Measurements from ENCODE around the gene CNNM1.

The CNNM1 gene

DNA sequence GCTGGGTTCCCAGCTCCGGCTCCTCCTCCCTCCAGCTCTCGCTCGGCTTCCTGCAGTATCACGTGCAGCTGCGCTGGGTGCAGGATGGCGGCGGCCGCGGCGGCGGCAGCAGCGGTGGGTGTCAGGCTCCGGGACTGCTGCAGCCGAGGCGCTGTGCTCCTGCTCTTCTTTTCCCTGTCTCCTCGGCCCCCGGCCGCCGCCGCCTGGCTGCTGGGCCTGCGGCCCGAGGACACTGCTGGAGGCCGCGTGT, at the start of gene CNNM1:
TSS of gene CNNM1 (plus strand) at position 53 of the 250 bp plus-strand sequence. CDS start at position 85, 32 bp downstream.
- no peak for DNase-seq

DNA sequence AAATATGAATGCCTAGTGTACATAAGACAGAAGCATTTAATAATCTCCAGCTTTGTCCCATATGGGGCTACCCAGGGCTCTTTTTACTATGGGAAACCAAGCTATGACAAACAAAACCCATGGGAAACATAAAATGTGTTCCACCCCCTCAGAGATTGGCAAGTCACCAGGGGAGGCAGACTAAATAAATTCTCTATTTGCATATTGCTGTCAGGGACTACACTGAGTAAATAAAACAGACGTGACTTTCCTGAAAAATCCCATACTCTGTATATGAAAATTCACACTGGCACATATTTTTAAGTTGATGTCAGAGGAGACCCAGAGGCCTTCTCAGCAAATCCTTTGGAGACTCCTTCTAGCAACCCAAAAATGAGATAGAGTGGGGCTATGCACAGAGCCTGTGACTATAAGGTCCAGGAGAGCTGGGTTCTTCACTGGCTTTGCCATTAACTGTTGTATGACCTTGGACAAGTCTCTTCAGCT, 49.5 kb upstream of the CNNM1 start:
- DNase-seq: no peak

DNA sequence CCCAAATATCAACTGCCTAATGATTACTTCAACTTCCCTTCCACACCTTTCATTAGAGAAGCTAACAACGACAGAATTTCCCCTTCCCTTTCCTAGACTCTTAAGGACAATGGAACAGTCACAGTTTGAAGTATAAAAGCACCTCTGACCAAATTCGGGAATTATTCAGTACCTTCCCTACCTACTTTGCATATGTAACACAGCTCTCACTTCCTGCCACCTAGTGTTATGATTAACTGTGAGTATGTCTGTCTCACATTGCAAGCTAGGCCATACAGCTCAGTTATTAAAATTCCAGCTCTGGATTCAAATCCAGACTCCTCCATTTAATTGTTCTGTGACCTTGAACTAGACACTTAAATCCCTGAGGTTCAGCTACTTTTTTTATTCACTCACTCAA, 48.7 kb upstream of the CNNM1 start:
- no peak for DNase-seq

DNA sequence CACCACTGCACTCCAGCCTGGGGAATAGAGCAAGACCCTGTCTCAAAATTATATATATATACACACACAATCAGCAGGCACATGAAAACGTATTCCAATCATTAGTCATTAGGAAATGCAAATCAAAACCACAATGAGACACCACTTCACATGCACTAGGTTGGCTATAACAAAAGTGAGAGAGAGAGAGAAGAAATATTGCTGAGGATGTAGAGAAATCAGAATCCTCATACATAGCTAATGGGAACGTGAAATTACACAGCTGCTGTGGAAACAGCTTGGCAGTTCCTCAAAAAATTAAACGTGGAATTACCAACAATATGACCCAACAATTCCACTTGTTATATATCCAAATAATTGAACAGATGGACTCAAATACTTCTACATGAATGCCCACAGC, 43.3 kb upstream of the CNNM1 start:
- no peak for DNase-seq

DNA sequence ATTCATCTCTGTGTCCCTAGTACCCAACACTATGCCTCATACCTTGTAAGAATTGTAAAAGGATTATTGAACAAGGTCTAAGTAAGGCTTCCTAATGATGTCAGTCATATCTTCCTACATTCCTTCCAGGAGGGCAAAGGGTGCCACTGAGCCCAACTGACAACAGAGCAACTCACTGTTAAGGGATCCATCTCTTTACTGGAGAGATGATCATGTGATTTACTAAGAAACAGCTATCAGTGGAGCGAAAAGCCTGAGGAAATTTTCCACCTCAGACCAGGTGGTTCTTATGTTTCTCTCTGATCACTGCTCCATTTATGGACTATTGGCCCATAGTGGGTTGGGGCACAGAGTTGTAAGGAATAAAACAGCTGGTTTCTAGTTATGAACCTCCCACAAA, 38.9 kb upstream of the CNNM1 start:
- DNase-seq: no peak

DNA sequence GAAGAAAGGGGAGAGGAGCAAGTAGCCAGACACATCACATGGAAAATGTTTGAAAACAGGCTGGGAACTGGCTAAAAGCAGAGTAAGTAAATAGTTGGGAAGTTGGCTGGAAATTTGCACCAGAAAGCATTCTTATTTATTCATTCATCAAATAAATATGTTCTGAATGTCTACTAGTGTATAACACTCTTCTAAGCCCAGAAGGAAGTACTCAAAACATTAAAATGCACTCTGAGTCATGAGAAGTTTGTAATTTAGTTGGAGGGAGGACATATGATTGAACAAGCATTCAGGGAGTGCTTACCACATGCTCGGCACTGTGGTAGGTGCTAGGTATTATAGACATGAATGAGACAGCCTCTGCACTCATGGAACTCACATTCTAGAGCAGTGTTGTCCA, 37.0 kb upstream of the CNNM1 start:
- DNase-seq: no peak

DNA sequence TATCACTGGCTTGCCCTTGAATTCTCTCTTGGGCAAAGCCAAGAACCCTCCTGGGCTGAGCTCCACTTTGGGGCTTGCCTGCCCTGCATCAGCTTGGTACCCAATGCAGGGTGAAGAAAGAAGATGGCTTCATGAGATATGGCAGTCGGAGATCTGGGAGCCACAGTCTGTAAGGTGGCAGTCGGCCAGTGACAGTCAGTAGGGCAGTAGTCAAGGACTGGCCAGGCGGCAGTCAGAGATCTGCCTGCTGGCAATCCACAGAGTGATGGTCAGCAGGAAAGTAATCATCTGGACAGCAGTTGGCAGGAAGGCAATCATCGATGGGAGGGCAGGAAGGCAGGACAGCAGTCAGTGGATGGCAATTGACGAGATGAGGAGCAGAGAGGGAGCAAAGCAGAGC, 32.6 kb upstream of the CNNM1 start:
- no peak for DNase-seq

DNA sequence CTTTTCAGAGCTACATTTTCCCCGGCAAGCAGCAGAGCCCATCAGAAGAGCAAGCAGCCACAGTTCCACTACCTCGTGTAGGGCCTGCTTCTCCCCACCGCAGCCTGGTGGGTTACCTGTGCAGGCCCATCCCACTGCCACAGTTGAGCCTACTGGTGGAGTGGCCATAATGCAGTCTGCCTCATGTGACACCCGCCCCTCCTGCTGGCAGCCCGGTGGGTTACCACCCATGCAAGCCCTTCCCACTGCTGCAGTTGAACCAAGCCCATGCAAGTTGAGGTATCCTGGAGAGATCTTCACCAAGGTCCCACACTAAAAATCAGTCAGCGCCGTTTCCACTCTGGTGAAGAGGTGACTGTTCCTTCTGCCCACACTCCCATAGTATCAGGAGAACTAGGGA, 32.1 kb upstream of the CNNM1 start:
- DNase-seq: no peak

DNA sequence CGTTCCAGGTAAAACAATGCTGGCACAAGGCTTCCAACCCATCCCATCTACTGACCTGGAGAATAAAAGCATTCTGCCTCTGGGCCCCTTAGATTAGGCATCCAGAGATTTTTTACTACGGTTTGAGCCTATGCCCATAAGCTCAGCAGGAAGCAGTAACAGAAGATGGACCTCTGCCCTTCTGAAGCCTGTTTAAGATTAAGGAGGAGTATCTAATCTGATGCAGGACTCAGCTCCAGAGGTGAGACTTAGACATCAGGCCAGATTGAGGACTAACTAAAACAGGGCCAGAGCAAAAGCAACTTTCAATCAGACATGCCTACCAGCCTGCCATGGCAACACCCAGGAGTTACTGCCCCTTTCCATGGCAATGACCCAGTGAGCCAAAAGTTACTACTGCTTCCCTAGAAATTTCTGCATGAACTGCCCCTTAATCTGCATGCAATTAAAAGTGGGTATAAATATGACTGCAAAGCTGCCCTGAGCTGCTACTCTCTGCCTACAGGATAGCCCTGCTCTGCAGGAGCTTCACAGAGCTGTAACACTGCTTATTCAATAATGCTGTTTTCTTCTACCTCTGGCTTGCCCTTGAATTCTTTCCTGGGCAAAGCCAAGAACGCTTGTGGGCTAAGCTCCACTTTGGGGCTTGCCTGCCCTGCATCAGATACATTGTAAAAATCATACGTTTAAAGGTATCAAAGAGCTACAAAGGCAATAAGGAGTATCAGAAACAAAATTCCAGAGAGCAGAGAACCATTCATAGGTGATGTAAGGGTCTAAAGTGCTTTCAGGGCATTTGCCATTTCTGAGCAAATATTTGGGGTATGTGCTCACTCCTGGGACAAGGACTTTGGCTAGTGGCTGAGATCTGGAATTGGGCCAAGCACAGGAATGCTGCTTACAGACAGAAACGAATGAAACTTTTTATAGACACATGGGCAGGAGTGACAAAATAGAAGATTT, 25.0 kb upstream of the CNNM1 start:
- DNase-seq: no peak

DNA sequence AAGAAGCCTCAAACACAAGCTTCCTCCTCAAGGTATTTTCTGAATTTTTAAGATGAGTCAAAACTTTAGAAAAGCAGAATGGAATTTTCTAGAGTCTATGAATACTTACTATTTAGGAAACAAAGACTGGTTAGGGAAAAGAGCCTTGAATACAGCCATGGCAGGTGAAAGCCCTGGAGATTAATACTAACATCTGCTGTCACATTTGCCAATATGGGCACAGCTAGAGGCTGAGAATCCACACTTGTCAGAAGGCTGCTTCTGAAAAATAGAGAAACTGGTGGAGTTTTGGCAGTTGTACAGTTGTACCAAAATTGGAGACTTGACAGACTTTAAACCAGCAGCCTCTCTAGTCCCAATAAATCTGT, 24.3 kb upstream of the CNNM1 start:
- no peak for DNase-seq

DNA sequence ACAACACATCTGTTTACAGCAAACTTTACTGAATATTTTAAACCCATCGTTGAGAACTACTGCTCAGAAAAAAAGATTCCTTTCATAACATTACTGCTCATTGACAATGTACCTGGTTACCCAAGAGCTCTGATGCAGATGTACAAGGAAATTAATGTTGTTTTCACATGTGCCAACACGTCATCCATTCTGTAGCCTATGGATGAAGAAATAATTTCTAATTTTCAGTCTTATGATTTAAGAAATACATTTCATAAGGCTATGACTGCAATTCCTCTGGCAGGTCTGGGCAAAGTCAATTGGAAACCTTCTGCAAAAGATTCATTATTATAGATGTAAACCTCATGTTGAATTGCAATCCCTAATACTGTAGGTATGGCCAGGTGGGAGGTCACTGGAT, 16.7 kb upstream of the CNNM1 start:
- no peak for DNase-seq

DNA sequence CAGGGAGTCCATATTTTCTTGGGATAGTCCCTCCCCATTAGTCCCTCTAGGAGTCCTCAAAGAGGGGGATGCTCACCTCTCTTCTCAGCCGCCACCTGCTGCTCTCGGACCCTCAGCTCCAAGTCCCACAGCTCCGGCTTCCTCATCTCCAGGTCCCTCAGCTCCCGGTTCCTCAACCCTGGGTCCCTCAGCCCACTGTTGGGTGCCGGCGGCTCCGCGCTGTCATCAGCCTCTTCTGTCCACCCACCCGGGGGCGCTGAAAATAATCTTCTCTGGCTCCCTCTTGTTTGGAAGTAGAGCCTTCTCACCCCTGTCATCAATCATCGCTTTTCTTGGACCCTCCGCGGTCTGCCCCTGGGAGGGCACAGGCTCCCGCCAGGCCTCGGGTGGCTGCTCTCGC, 13.3 kb upstream of the CNNM1 start:
- DNase-seq: no peak

DNA sequence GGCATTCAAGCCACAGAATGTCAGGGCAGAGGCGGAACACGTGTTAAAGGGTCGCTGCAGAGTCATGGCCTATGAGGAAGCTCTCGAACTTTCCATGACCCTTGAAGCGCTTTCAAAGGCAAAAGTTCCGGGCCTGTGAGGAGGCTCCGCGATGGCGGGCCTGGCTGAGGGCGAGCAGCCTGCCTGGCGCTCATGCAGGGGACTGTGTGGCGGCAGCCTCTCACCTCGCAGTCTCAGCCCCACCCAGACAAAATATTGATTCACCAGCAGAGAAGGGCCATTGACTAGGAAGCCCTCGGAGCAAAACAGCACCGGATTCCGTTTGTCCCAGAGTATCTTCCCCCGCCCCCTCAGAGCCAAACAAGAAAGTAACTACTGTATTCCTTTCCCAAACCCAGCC, 12.8 kb upstream of the CNNM1 start:
- DNase-seq: no peak

DNA sequence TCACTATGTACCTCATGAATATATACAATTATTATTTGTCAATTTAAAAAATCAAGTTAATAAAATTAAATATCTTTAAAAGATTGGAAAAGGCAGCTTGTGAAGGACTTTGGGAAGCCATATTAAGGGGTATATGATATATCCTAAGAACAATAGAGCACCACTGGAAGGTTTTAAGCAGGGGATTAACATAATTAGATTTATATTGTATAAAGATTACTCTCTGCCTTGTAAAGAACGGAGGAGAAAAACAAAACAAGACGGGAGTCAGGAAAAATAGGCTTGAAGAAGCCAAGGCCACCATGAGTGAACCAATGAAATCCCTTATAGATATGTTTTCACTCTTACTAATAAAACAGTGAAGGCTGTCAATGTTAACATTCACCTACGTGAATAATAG, 11.1 kb upstream of the CNNM1 start:
- DNase-seq: no peak

DNA sequence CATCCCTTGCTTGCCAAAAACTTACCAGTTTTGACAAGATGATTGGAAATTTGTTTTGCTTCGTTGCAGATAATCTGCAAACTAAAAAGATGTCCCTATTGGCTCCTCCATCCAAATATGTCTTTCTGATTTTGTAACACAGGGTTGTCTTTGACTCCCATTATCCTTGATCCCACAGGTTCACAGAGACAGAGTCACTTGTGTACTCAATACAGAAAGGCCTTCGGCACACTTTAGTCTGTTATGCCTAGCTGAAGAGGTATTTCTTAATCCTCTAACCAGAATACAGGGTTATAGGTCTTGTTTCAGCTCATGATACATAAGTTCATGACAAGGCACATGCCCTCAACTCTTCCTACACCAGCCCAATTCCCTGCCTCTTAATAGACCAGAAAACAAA, 10.7 kb upstream of the CNNM1 start:
- no peak for DNase-seq

DNA sequence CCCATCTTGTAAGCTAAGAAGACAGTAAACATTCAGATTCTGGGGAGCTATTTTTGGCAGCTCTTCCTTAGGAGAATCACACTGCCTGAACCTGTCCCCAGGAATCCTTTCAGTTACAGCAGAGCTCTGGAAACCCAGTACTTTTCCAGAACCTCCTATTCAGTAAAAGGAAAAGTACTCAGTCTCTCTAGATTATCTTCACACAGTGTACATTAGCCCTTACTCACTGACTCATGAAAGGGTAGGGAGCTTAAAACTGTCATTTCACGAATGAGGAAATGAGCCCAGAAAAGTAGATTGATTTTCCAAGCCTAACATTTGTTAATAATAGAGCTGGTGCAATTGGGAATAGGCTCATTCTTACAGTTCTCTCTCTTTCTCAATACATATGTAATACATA, 3.9 kb upstream of the CNNM1 start:
- DNase-seq: no peak

DNA sequence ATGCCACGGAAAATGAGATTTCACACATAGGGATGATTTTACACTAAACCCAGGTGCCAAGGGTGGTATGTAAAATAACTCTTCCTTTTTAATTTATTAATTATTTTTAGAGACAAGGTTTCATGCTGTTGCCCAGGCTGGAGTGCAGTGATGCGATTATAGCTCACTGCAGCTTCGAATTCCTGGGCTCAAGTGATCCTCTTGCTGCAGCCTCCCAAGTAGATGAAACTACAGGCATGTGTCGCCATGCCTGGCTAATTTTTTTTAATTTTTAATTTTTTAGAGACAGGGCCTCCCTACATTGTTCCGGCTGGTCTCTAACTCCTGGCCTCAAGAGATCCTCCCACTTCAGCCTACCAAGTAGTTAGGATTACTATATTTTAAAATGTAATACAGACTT, 2.3 kb upstream of the CNNM1 start:
- no peak for DNase-seq

DNA sequence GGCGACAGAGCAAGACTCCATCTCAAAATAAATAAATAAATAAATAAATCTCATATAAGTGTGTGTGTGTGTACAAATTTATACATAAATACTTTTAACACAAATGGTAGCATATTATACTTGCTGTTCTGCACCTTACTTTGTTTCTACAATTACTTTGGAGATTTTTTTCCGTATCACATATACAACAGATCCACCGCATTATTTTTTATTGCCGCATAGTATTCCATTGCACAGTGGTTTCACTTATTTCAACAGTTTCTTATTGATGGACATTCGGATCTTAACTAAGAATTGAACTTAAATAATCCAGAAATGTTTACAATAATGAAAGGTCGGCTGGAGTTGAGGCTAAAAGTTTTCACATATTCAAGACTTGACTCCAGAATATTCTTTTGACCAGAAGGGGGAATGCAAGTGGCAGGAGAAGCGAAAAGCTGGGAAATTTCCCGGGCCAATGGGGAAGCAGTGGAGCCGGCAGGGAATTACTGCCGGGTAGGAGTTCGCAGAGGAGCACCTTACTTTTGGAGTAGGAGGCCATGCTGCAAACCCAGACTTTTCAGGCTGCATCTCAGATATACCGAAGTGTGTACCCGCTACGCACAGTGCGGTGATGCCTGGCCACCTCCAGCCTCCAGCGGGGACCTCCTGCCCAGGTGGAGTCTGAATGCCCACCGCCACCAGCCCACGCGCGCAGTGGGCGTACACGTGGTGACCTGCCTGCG, 415 bp upstream of the CNNM1 start:
- no peak for DNase-seq

DNA sequence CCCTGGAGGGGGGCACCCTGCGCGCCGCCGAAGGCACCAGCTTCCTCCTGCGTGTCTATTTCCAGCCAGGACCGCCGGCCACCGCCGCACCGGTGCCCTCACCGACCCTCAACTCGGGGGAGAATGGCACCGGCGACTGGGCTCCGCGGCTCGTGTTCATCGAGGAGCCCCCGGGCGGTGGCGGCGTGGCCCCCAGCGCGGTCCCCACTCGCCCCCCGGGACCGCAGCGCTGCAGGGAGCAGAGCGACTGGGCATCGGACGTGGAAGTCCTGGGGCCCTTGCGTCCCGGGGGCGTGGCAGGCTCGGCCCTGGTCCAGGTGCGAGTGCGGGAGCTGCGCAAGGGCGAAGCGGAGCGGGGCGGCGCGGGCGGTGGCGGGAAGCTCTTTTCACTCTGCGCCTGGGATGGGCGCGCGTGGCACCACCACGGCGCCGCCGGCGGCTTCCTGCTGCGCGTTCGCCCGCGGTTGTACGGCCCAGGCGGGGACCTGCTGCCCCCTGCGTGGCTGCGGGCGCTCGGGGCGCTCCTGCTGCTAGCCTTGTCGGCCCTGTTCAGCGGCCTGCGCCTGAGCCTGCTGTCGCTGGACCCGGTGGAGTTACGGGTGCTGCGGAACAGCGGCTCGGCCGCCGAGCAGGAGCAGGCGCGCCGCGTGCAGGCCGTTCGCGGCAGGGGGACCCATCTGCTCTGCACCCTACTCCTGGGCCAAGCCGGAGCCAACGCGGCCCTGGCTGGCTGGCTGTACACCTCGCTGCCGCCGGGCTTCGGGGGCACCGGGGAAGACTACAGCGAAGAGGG, 594 bp downstream of the CNNM1 start:
- no peak for DNase-seq

DNA sequence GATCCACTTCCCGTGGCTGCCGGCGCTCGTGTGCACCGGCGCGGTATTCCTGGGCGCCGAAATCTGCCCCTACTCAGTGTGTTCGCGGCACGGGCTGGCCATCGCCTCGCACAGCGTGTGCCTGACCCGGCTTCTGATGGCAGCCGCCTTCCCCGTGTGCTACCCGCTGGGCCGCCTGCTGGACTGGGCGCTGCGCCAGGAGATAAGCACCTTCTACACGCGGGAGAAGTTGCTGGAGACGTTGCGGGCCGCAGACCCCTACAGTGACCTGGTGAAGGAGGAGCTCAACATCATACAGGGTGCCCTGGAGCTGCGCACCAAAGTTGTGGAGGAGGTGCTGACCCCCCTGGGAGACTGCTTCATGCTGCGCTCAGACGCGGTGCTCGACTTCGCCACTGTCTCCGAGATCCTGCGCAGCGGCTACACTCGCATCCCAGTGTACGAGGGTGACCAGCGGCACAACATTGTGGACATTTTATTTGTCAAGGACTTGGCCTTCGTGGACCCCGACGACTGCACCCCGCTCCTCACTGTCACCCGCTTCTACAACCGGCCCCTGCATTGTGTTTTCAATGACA, 1.3 kb downstream of the CNNM1 start:
- DNase-seq: no peak

DNA sequence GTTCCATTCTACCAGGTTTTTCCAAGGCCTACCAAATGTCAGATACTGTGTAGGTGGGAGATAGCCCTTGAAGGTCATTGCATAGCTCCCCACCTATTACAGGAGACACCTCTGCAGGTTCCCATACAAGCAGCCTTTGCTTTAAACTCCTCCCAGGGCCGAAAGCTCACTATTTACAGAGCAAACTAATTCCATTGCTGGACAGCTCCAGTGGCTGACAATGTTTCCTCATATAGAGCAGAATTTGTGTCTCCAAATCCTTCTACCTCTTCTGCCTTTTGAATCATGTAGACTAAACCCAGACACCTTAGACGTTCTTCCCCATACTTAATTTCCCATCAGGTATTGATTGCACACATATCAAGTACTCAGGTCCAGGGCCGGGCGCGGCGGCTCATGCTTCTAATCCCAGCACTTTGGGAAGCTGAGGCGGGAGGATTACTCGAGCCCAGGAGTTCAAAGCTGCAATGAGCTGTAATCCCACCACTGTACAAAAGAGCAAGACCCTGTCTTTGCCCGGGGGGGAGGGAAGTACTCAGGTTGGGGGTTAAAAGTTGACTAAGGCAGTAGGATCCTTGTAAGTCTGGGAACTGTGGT, 2.1 kb downstream of the CNNM1 start:
- DNase-seq: no peak

DNA sequence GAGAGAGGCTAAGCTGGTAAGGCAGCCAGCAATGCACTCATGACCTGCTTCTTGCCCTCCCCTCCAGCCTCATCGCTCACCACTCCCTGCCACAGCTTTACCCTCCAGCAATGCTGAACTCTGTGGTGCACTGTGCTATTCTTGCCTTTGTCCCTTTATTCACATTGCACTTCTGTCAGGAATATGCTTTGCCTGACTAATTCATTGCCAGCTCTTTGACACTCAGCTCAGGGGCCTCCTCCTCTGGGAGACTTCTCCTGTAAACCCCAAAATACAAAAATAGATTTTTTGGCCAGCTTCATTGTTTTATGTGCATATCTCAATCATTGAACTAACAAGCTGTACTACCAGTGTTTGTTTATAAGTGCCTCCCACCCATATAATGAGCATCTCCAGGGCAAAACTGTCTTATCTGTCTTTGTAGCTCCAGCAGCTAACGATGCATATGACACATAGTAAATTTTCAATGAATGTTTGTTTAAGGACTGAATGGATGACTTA, 8.2 kb downstream of the CNNM1 start:
- no peak for DNase-seq

DNA sequence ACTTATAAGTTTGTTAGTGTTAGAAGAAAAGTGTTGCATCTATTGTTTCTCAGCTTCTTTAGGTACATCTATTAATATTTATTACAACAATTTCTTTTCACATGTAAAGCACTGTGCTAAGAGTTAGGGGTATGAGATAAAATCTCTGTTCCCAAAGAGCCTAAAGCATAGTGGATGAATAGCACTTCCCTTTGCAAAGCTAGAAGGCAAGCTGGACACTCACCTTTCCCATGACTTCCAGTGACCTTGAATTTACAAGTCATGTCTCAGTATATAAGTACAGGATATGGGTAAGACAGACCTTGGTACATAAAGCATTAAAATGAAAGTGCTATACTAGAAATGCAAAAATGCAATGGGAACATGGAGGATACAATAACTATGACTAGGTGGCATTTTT, 8.7 kb downstream of the CNNM1 start:
- DNase-seq: no peak

Measured in cortex of kidney (tissue), 1 donor.